ENCODE measurements around the gene NPTX1. TPM values are rescaled to one million over a fixed set of nuclear protein-coding genes. Genes with fewer than 3 reads are reported as not detected.

Gene NPTX1
- total RNA-seq, 1 experiment from 2014 or later = 1.4 TPM

- no peak for DNase-seq (ENCODE audit: low read depth)
Observed at GRCh38 chr17:80479246-80479566, 2.8 kb upstream of the NPTX1 start.

GRCh38 chr17:80478487-80479245, 2.3 kb upstream of the NPTX1 start:
- DNase-seq (ENCODE audit: low read depth) = no peak

- DNase-seq (ENCODE audit: low read depth) = no peak
Observed at GRCh38 chr17:80477647-80478478, 1.5 kb upstream of the NPTX1 start.

GRCh38 chr17:80476877-80477646, 655 bp upstream of the NPTX1 start:
- DNase-seq (ENCODE audit: low read depth) = no peak

- DNase-seq (ENCODE audit: low read depth) = no peak
Observed at GRCh38 chr17:80474961-80475909, 1.2 kb downstream of the NPTX1 start.

- DNase-seq (ENCODE audit: low read depth) = peak; percentile 32
Observed at GRCh38 chr17:80474231-80474960, 2.0 kb downstream of the NPTX1 start.

GRCh38 chr17:80473701-80474100, 2.7 kb downstream of the NPTX1 start:
- DNase-seq (ENCODE audit: low read depth) = no peak

- DNase-seq (ENCODE audit: low read depth) = no peak
Observed at GRCh38 chr17:80472996-80473395, 3.4 kb downstream of the NPTX1 start.

GRCh38 chr17:80471922-80472321, 4.5 kb downstream of the NPTX1 start:
- no peak for DNase-seq (ENCODE audit: low read depth)

- DNase-seq (ENCODE audit: low read depth) = no peak
Observed at GRCh38 chr17:80470603-80471002, 5.8 kb downstream of the NPTX1 start.

GRCh38 chr17:80469667-80470066, 6.7 kb downstream of the NPTX1 start:
- DNase-seq (ENCODE audit: low read depth) = no peak

- no peak for DNase-seq (ENCODE audit: low read depth)
Observed at GRCh38 chr17:80468781-80469493, 7.5 kb downstream of the NPTX1 start.

- no peak for DNase-seq (ENCODE audit: low read depth)
Observed at GRCh38 chr17:80468242-80468641, 8.2 kb downstream of the NPTX1 start.

- DNase-seq (ENCODE audit: low read depth) = no peak
Observed at GRCh38 chr17:80466188-80466705, 10.2 kb downstream of the NPTX1 start.

- DNase-seq (ENCODE audit: low read depth) = no peak
Observed at GRCh38 chr17:80465327-80465974, 11.0 kb downstream of the NPTX1 start.

GRCh38 chr17:80464486-80464885, 11.9 kb downstream of the NPTX1 start:
- no peak for DNase-seq (ENCODE audit: low read depth)

GRCh38 chr17:80463784-80464400, 12.5 kb downstream of the NPTX1 start:
- DNase-seq (ENCODE audit: low read depth) = no peak

GRCh38 chr17:80461528-80462160, 14.8 kb downstream of the NPTX1 start:
- no peak for DNase-seq (ENCODE audit: low read depth)

Measured in HT1080 (cell line).